ENCODE measurements around the gene NDST4.

DNA sequence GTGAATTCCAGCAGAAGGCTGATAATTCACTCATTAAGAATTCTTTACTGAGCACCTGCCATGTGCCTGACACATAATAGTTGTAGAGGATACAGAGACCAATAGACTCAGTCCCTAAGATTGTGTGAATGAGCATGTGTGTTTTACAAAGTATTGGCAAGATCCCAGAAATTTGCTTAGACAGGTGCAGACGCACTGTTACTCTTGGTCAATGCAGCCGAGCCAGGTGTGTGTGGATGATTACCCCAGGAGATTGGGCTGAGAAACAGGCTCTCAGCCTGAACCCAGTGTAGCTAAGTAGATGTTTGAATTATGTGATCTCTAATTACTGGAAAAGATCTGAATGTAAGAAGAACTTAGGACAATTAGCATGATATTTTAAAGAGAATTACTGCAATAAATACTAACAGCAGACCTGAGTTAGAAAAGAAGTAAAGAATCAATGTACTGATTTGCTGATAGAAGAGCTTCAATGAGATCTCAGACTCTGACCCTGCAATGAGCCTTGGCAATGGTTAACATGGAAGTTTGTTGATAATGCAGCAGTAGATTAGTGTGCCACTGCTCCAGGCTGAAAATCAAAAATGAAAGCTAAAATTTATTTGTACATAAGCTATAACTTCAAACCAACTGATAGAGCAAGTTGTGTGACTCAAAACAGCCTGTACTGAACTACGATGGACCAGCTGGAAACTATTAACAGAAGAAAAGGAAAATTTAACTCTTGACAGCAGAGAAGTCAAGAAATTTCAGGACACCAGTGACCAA, 32.2 kb upstream of the NDST4 start:
- no peak for TF ChIP-seq EZH2 (IDR thresholded peaks at IDR 0.05)
- TF ChIP-seq, protein P1, sequence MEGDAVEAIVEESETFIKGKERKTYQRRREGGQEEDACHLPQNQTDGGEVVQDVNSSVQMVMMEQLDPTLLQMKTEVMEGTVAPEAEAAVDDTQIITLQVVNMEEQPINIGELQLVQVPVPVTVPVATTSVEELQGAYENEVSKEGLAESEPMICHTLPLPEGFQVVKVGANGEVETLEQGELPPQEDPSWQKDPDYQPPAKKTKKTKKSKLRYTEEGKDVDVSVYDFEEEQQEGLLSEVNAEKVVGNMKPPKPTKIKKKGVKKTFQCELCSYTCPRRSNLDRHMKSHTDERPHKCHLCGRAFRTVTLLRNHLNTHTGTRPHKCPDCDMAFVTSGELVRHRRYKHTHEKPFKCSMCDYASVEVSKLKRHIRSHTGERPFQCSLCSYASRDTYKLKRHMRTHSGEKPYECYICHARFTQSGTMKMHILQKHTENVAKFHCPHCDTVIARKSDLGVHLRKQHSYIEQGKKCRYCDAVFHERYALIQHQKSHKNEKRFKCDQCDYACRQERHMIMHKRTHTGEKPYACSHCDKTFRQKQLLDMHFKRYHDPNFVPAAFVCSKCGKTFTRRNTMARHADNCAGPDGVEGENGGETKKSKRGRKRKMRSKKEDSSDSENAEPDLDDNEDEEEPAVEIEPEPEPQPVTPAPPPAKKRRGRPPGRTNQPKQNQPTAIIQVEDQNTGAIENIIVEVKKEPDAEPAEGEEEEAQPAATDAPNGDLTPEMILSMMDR (IDR thresholded peaks at IDR 0.05): no peak
